Fibroblast of the aortic adventitia (primary cell): ENCODE measurements around the gene PBX1. TPM values are rescaled to one million over a fixed set of nuclear protein-coding genes. Genes with fewer than 3 reads are reported as not detected.

ENCODE experiments used
- DNase-seq: peaks from one replicate; pipeline ENCODE4 v3.0.0-alpha.2; 2010; ENCODE audit warnings: low read depth
- H3K4me3 ChIP-seq: 2 replicates; pipeline ENCODE4 v1.5.1; 2011; ENCODE audit warnings: low read depth, mild to moderate bottlenecking, control low read depth, low read length, moderate library complexity
- total RNA-seq: library from RNA; depleted of rRNA; stranded (reverse); fragments of >200 nt; gene quantifications from 2 replicates; pipeline ENCODE4 v1.2.3, GENCODE V29; 2012; ENCODE audit warnings: low replicate concordance
- TF ChIP-seq, protein P1 (sequence below): IDR thresholded peaks from 2 replicates; pipeline ENCODE4 v1.5.1; 2011; ENCODE audit warnings: mild to moderate bottlenecking, low read length, control low read depth, inconsistent platforms; ENCODE audit not compliant: insufficient read depth

The PBX1 gene
- total RNA-seq, 1 donor, result 95.6 TPM

GRCh38 chr1:164624400-164624799 is 65.4 kb downstream of the PBX1 start:
- DNase-seq, result no peak
- no peak overlapping the region for H3K4me3 ChIP-seq
- TF ChIP-seq, protein P1, sequence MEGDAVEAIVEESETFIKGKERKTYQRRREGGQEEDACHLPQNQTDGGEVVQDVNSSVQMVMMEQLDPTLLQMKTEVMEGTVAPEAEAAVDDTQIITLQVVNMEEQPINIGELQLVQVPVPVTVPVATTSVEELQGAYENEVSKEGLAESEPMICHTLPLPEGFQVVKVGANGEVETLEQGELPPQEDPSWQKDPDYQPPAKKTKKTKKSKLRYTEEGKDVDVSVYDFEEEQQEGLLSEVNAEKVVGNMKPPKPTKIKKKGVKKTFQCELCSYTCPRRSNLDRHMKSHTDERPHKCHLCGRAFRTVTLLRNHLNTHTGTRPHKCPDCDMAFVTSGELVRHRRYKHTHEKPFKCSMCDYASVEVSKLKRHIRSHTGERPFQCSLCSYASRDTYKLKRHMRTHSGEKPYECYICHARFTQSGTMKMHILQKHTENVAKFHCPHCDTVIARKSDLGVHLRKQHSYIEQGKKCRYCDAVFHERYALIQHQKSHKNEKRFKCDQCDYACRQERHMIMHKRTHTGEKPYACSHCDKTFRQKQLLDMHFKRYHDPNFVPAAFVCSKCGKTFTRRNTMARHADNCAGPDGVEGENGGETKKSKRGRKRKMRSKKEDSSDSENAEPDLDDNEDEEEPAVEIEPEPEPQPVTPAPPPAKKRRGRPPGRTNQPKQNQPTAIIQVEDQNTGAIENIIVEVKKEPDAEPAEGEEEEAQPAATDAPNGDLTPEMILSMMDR, result no peak

GRCh38 chr1:164625004-164625617 is 66.1 kb downstream of the PBX1 start:
- no peak for DNase-seq
- TF ChIP-seq, protein P1, result peak; percentile 64
- no peak overlapping the region for H3K4me3 ChIP-seq

GRCh38 chr1:164628772-164629171 is 69.8 kb downstream of the PBX1 start:
- DNase-seq, result no peak
- TF ChIP-seq, protein P1, result no peak
- no peak overlapping the region for H3K4me3 ChIP-seq

GRCh38 chr1:164629971-164630370 is 71.0 kb downstream of the PBX1 start:
- TF ChIP-seq, protein P1, result no peak
- no peak overlapping the region for H3K4me3 ChIP-seq
- peak; percentile 47 for DNase-seq

GRCh38 chr1:164630626-164631396 is 71.8 kb downstream of the PBX1 start:
- DNase-seq, result peak; percentile 72
- TF ChIP-seq, protein P1, result no peak
- H3K4me3 ChIP-seq, result no peak overlapping the region

DNA sequence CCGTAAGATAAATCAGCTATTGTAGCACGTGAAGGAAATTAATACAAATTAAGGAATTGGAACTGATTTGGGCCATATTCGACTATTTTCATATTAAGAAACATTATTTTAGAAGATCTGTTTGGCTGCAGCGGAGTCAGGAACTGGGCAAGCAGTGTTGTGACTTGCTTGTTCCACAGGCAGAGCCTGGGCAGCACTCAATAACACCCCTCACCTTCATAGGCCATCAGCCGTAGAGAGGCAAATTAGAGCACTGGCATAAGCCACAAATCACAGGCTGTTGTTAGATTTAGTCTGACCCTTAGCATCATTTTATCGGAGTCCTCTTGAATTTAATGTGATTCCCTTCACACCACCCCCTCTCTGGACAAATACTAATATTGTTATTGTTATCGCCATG is 72.8 kb downstream of the PBX1 start:
- TF ChIP-seq, protein P1, result no peak
- H3K4me3 ChIP-seq, result no peak overlapping the region
- DNase-seq, result no peak
